Liver (tissue), 3 donors: ENCODE results near the gene ZNF443.

Experiments used
- CTCF ChIP-seq: fragments of 150-350 bp; IDR thresholded peaks from 2 replicates; pipeline ENCODE4 v1.5.1; 2017; ENCODE audit warnings: improper control_type of control experiment, low read depth, low read length; ENCODE audit not compliant: missing input control
- EGR1 ChIP-seq, 2 donors: IDR thresholded peaks; 2 replicates each; pipeline ENCODE4 v1.6.1; 2016 to 2018; ENCODE audit warnings: antibody characterized with exemption in 2 of 2, low read depth in 2 of 2
- GABPA ChIP-seq, 2 donors: IDR thresholded peaks in 1 of 2; conservative IDR thresholded peaks in 1 of 2; 2 replicates each; pipeline ENCODE4 v1.6.1; 2016; ENCODE audit warnings: antibody characterized with exemption in 2 of 2, mild to moderate bottlenecking in 1 of 2, moderate library complexity in 1 of 2
- JUND ChIP-seq, 2 donors: IDR thresholded peaks; 2 replicates each; pipeline ENCODE4 v1.6.1; 2016; ENCODE audit warnings: antibody characterized with exemption in 2 of 2
- MAX ChIP-seq: IDR thresholded peaks from 2 replicates; pipeline ENCODE4 v1.6.1; 2016; ENCODE audit warnings: antibody characterized with exemption
- NR2F2 ChIP-seq: IDR thresholded peaks from 2 replicates; pipeline ENCODE4 v1.6.1; 2016; ENCODE audit warnings: antibody characterized with exemption
- RAD21 ChIP-seq, 2 donors: IDR thresholded peaks; 2 replicates each; pipeline ENCODE4 v1.6.1; 2016; ENCODE audit warnings: antibody characterized with exemption in 2 of 2, mild to moderate bottlenecking in 2 of 2
- REST ChIP-seq: IDR thresholded peaks from 2 replicates; pipeline ENCODE4 v1.6.1; 2016; ENCODE audit warnings: antibody characterized with exemption, mild to moderate bottlenecking
- RXRA ChIP-seq, 2 donors: IDR thresholded peaks; 2 replicates each; pipeline ENCODE4 v1.6.1; 2017 to 2018; ENCODE audit warnings: antibody characterized with exemption in 2 of 2, mild to moderate bottlenecking in 1 of 2
- TAF1 ChIP-seq: conservative IDR thresholded peaks from 2 replicates; pipeline ENCODE4 v1.6.1; 2016; ENCODE audit warnings: antibody characterized with exemption, mild to moderate bottlenecking
- YY1 ChIP-seq: IDR thresholded peaks from 2 replicates; pipeline ENCODE4 v1.6.1; 2016; ENCODE audit warnings: antibody characterized with exemption, mild to moderate bottlenecking
- ZBTB33 ChIP-seq: IDR thresholded peaks from 2 replicates; pipeline ENCODE4 v1.6.1; 2016; ENCODE audit warnings: antibody characterized with exemption
- donor health status: healthy.
- donor health status: healthy.

GRCh38 chr19:12478234-12478941 is 37.6 kb upstream of the ZNF443 start:
- TF ChIP-seq YY1 (no peak), CTCF (no peak), RAD21 (IDR thresholded peaks at IDR 0.05) (no peak), RXRA (IDR thresholded peaks at IDR 0.05) (no peak), REST (no peak), NR2F2 (no peak), EGR1 (IDR thresholded peaks at IDR 0.05; ENCODE audit: low read depth in 2 of 2) (no peak), MAX (no peak), ZBTB33 (no peak), GABPA (IDR thresholded peaks at IDR 0.05 in 1 of 2, conservative IDR thresholded peaks at IDR 0.05 in 1 of 2) (no peak), TAF1 (no peak), JUND (IDR thresholded peaks at IDR 0.05) (no peak)
